ENCODE measurements around the gene ZIC5. TPM values are rescaled to one million over a fixed set of nuclear protein-coding genes. Genes with fewer than 3 reads are reported as not detected.

The ZIC5 gene
- total and polyA plus RNA-seq, 9 of the 15 experiments (the other 6 are each of a cell fraction or from before 2014, with no cell fraction given), result 0.57 to 2.0 (median 1.1) TPM

DNA sequence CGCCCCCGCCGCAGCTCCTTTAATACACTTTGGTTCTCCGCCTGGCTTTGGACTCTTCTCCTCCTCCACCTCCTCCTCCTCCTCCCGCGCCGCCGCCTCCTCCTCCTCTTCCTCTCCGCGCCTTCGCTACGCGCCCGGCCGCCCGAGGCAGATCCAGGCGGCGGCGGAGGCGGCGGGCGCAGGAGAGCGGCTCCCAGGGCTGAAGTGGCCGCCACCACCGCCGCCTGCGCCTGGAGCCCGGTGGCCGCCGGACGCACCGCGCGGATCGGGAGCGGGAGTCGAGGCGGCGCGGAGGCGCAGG is 10.1 kb upstream of the ZIC5 start, which contains the start of gene ZIC2:
Gene ZIC2, plus strand, starts transcription at position 50 of the 301 bp plus-strand sequence. CDS start 281 bp downstream, outside the sequence.
- 3% methylated on average over 14 of the region's 41 CpGs for WGBS (ENCODE audit: insufficient coverage, low coverage, missing lambda C conversion rate)
- Histone ChIP-seq H3K79me2 (ENCODE audit: control insufficient read depth, insufficient read depth, low read length) (peaks cover 31% of the 10 kb centered on the region), H3K4me3 (peak within 1 kb of the TSS; percentile 59), H3K9ac (ENCODE audit: insufficient read depth in 1 of 2, low read depth in 2 of 2, low read length in 2 of 2) (peak within 1 kb of the TSS; percentile 65 to 96), H3K4me2 (ENCODE audit: insufficient read depth, low read length) (peak within 1 kb of the TSS; percentile 85), H3K4me1 (replicated peaks in 1 of 2; ENCODE audit: control insufficient read depth in 2 of 2, insufficient read depth in 2 of 2, low read length in 2 of 2) (peaks cover 5 to 46% of the 10 kb centered on the region in 2 experiments; a peak in 3 of 5 replicates), H3K9me1 (ENCODE audit: control insufficient read depth, insufficient read depth, low read length) (no peaks in the 10 kb centered on the region), H3K27me3 (ENCODE audit: control insufficient read depth in 2 of 2, insufficient read depth in 2 of 2, low read length in 2 of 2) (no peaks in the 10 kb centered on the region), H3K27ac (ENCODE audit: extremely low read depth, low read depth, low read length) (peak within 1 kb of the TSS; percentile 92), H4K20me1 (replicated peaks; ENCODE audit: control insufficient read depth, insufficient read depth, low read length) (no peaks in the 10 kb centered on the region), H3K36me3 (ENCODE audit: control insufficient read depth, insufficient read depth, low read length) (peaks cover 14% of the 10 kb centered on the region; the same call in 1 of the 3 replicates), H2AFZ (ENCODE audit: low read depth, low read length) (peak within 1 kb of the TSS; percentile 76), H3K9me3 (replicated peaks; ENCODE audit: control insufficient read depth, insufficient read depth, low read depth, low read length) (no peaks in the 10 kb centered on the region)
- ChIA-PET POLR2A (interaction anchor here (0.6 to 2.6 kb wide), 5 partner anchors 10 to 523 kb away, joined by 3 to 14 read pairs (median 4); partner anchors contain the start of gene ZIC5), CTCF (ENCODE audit: low intra/inter-chr PET ratio) (no interaction called here)
- DNase-seq (ENCODE audit: extremely low read depth in 1 of 4, low spot score in 3 of 4) (no peak), FAIRE-seq (no peak), ATAC-seq (peak; percentile 2)
- TF ChIP-seq ZNF263 (CRISPR knock-in tag; IDR thresholded peaks at IDR 0.05; ENCODE audit: borderline replicate concordance) (peak; percentile 91), TGIF2 (CRISPR knock-in tag; IDR thresholded peaks at IDR 0.05) (no peak), EGR1 (conservative IDR thresholded peaks at IDR 0.05) (peak; percentile 61; the same call in 1 of the 2 replicates), TAF1 (IDR thresholded peaks at IDR 0.05; ENCODE audit: control insufficient read depth, extremely low read depth, insufficient read depth, low read length, severe bottlenecking) (peak; percentile 2), TEAD1 (CRISPR knock-in tag; IDR thresholded peaks at IDR 0.05) (no peak), GABPA (tag; conservative IDR thresholded peaks at IDR 0.05; ENCODE audit: low read depth) (0 out of 2 replicates have a peak, but pooled peaks have one; percentile 3)
- TF ChIP-seq, protein P1, sequence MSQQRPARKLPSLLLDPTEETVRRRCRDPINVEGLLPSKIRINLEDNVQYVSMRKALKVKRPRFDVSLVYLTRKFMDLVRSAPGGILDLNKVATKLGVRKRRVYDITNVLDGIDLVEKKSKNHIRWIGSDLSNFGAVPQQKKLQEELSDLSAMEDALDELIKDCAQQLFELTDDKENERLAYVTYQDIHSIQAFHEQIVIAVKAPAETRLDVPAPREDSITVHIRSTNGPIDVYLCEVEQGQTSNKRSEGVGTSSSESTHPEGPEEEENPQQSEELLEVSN (IDR thresholded peaks at IDR 0.05; ENCODE audit: borderline replicate concordance in 1 of 2, extremely low read depth in 1 of 2, insufficient read depth in 1 of 2, insufficient read length in 1 of 2, low read depth in 1 of 2, low read length in 1 of 2, poor library complexity in 1 of 2, severe bottlenecking in 1 of 2), result peak in 1 of 2 experiments; percentile 3
- TF ChIP-seq, protein P2, sequence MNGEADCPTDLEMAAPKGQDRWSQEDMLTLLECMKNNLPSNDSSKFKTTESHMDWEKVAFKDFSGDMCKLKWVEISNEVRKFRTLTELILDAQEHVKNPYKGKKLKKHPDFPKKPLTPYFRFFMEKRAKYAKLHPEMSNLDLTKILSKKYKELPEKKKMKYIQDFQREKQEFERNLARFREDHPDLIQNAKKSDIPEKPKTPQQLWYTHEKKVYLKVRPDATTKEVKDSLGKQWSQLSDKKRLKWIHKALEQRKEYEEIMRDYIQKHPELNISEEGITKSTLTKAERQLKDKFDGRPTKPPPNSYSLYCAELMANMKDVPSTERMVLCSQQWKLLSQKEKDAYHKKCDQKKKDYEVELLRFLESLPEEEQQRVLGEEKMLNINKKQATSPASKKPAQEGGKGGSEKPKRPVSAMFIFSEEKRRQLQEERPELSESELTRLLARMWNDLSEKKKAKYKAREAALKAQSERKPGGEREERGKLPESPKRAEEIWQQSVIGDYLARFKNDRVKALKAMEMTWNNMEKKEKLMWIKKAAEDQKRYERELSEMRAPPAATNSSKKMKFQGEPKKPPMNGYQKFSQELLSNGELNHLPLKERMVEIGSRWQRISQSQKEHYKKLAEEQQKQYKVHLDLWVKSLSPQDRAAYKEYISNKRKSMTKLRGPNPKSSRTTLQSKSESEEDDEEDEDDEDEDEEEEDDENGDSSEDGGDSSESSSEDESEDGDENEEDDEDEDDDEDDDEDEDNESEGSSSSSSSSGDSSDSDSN (IDR thresholded peaks at IDR 0.05; ENCODE audit: borderline replicate concordance in 1 of 2, low read depth in 2 of 2, low read length in 2 of 2), result peak; percentile 10; a peak in 2 of 4 replicates
- no TSS peak for BruUV-seq (replicated peaks)
- intact Hi-C loops (cut with micrococcal nuclease) (loop anchor here (5.0 kb wide), 1 partner anchor 256 kb away; no protein-coding TSS in a partner anchor), in situ Hi-C loops (cut with MboI) (no loop called here)

Measured in K562 (cell line).